ENCODE measurements around the gene B4GAT1.

DNA sequence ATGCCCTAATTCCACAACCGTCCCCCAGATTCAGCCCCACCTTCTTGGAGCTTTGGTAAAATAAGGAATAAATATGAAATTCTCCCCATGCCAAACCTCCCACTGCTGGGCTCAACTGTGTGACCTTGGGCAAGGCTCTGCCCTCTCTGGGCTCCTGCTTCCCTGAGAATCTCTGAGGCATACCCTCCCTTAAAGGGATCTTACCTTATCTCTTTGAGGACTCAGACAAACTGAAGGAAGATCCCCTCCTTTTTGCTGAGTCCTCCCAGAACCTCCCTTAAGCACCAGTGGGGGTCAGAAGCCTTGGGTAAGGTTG lies 33.3 kb downstream of the B4GAT1 start:
- TF ChIP-seq EZH2 (IDR thresholded peaks at IDR 0.05; ENCODE audit: borderline replicate concordance) (no peak), CTCF (IDR thresholded peaks at IDR 0.05; ENCODE audit: poor library complexity) (no peak)
